OCI-LY3 (cell line): ENCODE measurements around the gene FAM151A.

Source experiments
- EZH2phosphoT487 ChIP-seq: fragments of 200-600 bp; shearing (Covaris generic); IDR thresholded peaks from 2 replicates; pipeline ENCODE4 v1.6.1; 2018; ENCODE audit warnings: antibody characterized with exemption, mixed run types, low read depth
- TF ChIP-seq, protein P1 (sequence below): fragments of 200-600, 300-600 bp; sonication (generic); IDR thresholded peaks from 2 replicates; pipeline ENCODE4 v1.5.1; 2014; ENCODE audit warnings: antibody characterized with exemption, low read length, low read depth

GRCh38 chr1:54604572-54605370, 18.6 kb downstream of the FAM151A start:
- TF ChIP-seq, protein P1, sequence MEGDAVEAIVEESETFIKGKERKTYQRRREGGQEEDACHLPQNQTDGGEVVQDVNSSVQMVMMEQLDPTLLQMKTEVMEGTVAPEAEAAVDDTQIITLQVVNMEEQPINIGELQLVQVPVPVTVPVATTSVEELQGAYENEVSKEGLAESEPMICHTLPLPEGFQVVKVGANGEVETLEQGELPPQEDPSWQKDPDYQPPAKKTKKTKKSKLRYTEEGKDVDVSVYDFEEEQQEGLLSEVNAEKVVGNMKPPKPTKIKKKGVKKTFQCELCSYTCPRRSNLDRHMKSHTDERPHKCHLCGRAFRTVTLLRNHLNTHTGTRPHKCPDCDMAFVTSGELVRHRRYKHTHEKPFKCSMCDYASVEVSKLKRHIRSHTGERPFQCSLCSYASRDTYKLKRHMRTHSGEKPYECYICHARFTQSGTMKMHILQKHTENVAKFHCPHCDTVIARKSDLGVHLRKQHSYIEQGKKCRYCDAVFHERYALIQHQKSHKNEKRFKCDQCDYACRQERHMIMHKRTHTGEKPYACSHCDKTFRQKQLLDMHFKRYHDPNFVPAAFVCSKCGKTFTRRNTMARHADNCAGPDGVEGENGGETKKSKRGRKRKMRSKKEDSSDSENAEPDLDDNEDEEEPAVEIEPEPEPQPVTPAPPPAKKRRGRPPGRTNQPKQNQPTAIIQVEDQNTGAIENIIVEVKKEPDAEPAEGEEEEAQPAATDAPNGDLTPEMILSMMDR, result no peak
- no peak for TF ChIP-seq EZH2phosphoT487
